ENCODE results near the gene CYBA. TPM values are rescaled to one million over a fixed set of nuclear protein-coding genes. Genes with fewer than 3 reads are reported as not detected.
"Not testable (repeated sequence)": the region's sequence is repeated elsewhere in the genome, so short reads cannot be mapped to it uniquely, and the experiment has no call there.

The CYBA gene
- total RNA-seq, 1 experiment from 2014 or later = 351 TPM

GRCh38 chr16:88672776-88673175 lies 21.9 kb upstream of the CYBA start:
- peaks cover 13% of the 10 kb centered on the region for H3K36me3 Mint-ChIP-seq (ENCODE audit: insufficient read depth, unreplicated experiment)
- no peaks in the 10 kb centered on the region for H3K27me3 Mint-ChIP-seq (ENCODE audit: insufficient read depth, unreplicated experiment)
- TF ChIP-seq CTCF (IDR thresholded peaks at IDR 0.05; ENCODE audit: insufficient read depth in 1 of 2, low read depth in 1 of 2, low read length in 1 of 2, severe bottlenecking in 1 of 2, unreplicated experiment in 1 of 2) = peak; percentile 15 to 44
- Histone ChIP-seq H3K4me1 (no peaks in the 10 kb centered on the region), H3K4me3 (ENCODE audit: low read depth, low read length) (no peak overlapping the region), H3K36me3 (ENCODE audit: control insufficient read depth, insufficient read depth, low read length) (no peaks in the 10 kb centered on the region), H3K9me3 (no peaks in the 10 kb centered on the region), H3K27me3 (replicated peaks; ENCODE audit: control insufficient read depth, insufficient read depth, low read length) (no peaks in the 10 kb centered on the region)
- no peaks in the 10 kb centered on the region for H3K9me3 Mint-ChIP-seq (ENCODE audit: unreplicated experiment)
- ChIA-PET CTCF (interaction anchor here (0.6 to 1.3 kb wide), 5 partner anchors 12 to 65 kb away, joined by 3 to 10 read pairs (median 4); no protein-coding TSS in a partner anchor), POLR2A (no interaction called here)
- intact Hi-C loops (cut with micrococcal nuclease; ENCODE audit: unreplicated experiment) = no loop called here
- BruUV-seq (replicated peaks) = no TSS peak
- H3K27ac Mint-ChIP-seq (ENCODE audit: unreplicated experiment) = no peak overlapping the region
- peak in 1 of 2 experiments; percentile 51 for DNase-seq
- H3K4me3 Mint-ChIP-seq (ENCODE audit: unreplicated experiment) = no peak overlapping the region
- no peaks in the 10 kb centered on the region for H3K4me1 Mint-ChIP-seq (ENCODE audit: low read depth, unreplicated experiment)

DNA sequence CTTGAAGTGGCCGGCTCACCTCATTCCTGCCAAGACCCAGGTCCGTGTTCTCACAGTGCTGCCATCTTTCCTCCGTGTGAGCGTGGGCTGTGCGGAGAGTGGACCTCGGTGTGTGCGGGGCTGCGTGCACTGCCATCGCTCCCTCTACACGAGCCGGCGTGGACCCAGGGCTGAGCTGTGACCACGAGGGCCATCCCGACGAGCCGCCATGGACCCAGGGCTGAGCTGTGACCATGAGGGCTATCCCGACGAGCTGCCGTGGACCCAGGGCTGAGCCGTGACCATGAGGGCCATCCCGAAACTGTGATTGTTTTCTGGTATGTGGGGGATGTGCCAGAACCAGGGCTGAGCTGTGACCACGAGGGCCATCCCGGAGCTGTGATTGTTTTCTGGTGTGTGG lies 21.0 kb upstream of the CYBA start:
- no peaks in the 10 kb centered on the region for H3K4me1 Mint-ChIP-seq (ENCODE audit: low read depth, unreplicated experiment)
- H3K36me3 ChIP-seq (ENCODE audit: control insufficient read depth, insufficient read depth, low read length) = no peaks in the 10 kb centered on the region
- ChIA-PET POLR2A (interaction anchor here (0.5 kb wide), 1 partner anchor 102 kb away, joined by 3 read pairs; the partner anchor contains the start of gene ZC3H18), CTCF (interaction anchor here (1.3 kb wide), 2 partner anchors 9 to 11 kb away, joined by 3 to 5 read pairs; partner anchors contain the start of gene MVD)
- H3K9me3 ChIP-seq = no peaks in the 10 kb centered on the region
- H3K9me3 Mint-ChIP-seq (ENCODE audit: unreplicated experiment) = no peaks in the 10 kb centered on the region
- intact Hi-C loops (cut with micrococcal nuclease; ENCODE audit: unreplicated experiment) = no loop called here
- H3K27me3 Mint-ChIP-seq (ENCODE audit: insufficient read depth, unreplicated experiment) = no peaks in the 10 kb centered on the region
- H3K4me1 ChIP-seq = no peaks in the 10 kb centered on the region
- BruUV-seq (replicated peaks) = no TSS peak
- no peak overlapping the region for H3K27ac Mint-ChIP-seq (ENCODE audit: unreplicated experiment)
- no peak for TF ChIP-seq CTCF (IDR thresholded peaks at IDR 0.05; ENCODE audit: insufficient read depth in 1 of 2, low read depth in 1 of 2, low read length in 1 of 2, severe bottlenecking in 1 of 2, unreplicated experiment in 1 of 2)
- H3K27me3 ChIP-seq (replicated peaks; ENCODE audit: control insufficient read depth, insufficient read depth, low read length) = no peaks in the 10 kb centered on the region
- peaks cover 21% of the 10 kb centered on the region for H3K36me3 Mint-ChIP-seq (ENCODE audit: insufficient read depth, unreplicated experiment)
- no peak overlapping the region for H3K4me3 ChIP-seq (ENCODE audit: low read depth, low read length)
- no peak overlapping the region for H3K4me3 Mint-ChIP-seq (ENCODE audit: unreplicated experiment)
- DNase-seq = no peak

DNA sequence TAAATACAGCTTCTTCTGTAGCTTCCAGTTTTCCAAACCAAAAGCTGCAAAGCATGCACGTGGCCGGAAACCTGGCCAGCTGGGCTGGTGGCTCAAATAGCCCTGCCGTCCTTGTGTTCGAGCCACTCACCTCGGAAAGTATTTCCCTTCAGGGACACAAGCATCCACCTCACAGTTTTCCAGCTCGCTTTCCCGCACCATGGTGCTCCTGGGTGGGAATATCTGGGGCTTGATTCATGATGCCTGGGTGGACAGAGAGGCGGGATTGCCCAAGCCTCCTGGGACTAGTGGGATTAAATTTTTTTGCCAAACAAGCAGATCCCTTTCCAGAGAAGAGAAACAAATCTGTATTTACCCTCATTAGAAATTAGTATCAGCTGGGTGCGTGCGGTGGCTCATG lies 19.1 kb upstream of the CYBA start:
- intact Hi-C loops (cut with micrococcal nuclease; ENCODE audit: unreplicated experiment) = no loop called here
- DNase-seq = no peak
- H3K4me1 Mint-ChIP-seq (ENCODE audit: low read depth, unreplicated experiment) = no peaks in the 10 kb centered on the region
- no peak for TF ChIP-seq CTCF (IDR thresholded peaks at IDR 0.05; ENCODE audit: insufficient read depth in 1 of 2, low read depth in 1 of 2, low read length in 1 of 2, severe bottlenecking in 1 of 2, unreplicated experiment in 1 of 2)
- no TSS peak for BruUV-seq (replicated peaks)
- H3K9me3 ChIP-seq = no peaks in the 10 kb centered on the region
- H3K27ac Mint-ChIP-seq (ENCODE audit: unreplicated experiment) = no peak overlapping the region
- H3K36me3 ChIP-seq (ENCODE audit: control insufficient read depth, insufficient read depth, low read length) = no peaks in the 10 kb centered on the region; the same call in 1 of the 2 replicates
- H3K9me3 Mint-ChIP-seq (ENCODE audit: unreplicated experiment) = no peaks in the 10 kb centered on the region
- peaks cover 21% of the 10 kb centered on the region for H3K36me3 Mint-ChIP-seq (ENCODE audit: insufficient read depth, unreplicated experiment)
- H3K27me3 ChIP-seq (replicated peaks; ENCODE audit: control insufficient read depth, insufficient read depth, low read length) = no peaks in the 10 kb centered on the region
- no peaks in the 10 kb centered on the region for H3K27me3 Mint-ChIP-seq (ENCODE audit: insufficient read depth, unreplicated experiment)
- H3K4me3 ChIP-seq (ENCODE audit: low read depth, low read length) = no peak overlapping the region
- POLR2A ChIA-PET = no interaction called here
- H3K4me1 ChIP-seq = no peaks in the 10 kb centered on the region
- CTCF ChIA-PET = interaction anchor here (0.8 kb wide), 1 partner anchor 68 kb away, joined by 3 read pairs; no protein-coding TSS in a partner anchor
- no peak overlapping the region for H3K4me3 Mint-ChIP-seq (ENCODE audit: unreplicated experiment)

- not testable (repeated sequence) for H3K27me3 Mint-ChIP-seq (ENCODE audit: insufficient read depth, unreplicated experiment)
- peaks cover 21% of the 10 kb centered on the region for H3K36me3 Mint-ChIP-seq (ENCODE audit: insufficient read depth, unreplicated experiment)
Observed at GRCh38 chr16:88669493-88669892, 18.6 kb upstream of the CYBA start.

More at GRCh38 chr16:88669493-88669892, 18.6 kb upstream of the CYBA start:
- H3K4me3 Mint-ChIP-seq (ENCODE audit: unreplicated experiment); intact Hi-C loops (cut with micrococcal nuclease; ENCODE audit: unreplicated experiment); POLR2A ChIA-PET; H3K4me1 ChIP-seq; H3K4me1 Mint-ChIP-seq (ENCODE audit: low read depth, unreplicated experiment); H3K27me3 ChIP-seq (replicated peaks; ENCODE audit: control insufficient read depth, insufficient read depth, low read length); H3K9me3 Mint-ChIP-seq (ENCODE audit: unreplicated experiment); DNase-seq; H3K27ac Mint-ChIP-seq (ENCODE audit: unreplicated experiment); BruUV-seq (replicated peaks); H3K4me3 ChIP-seq (ENCODE audit: low read depth, low read length); H3K9me3 ChIP-seq; H3K36me3 ChIP-seq (ENCODE audit: control insufficient read depth, insufficient read depth, low read length): not testable (repeated sequence)
- CTCF ChIA-PET = interaction anchor here (0.8 kb wide), 1 partner anchor 68 kb away, joined by 3 read pairs; no protein-coding TSS in a partner anchor
